Activated CD4-positive, alpha-beta T cell treated with anti-CD3 and anti-CD28 coated beads, Interleukin-2, Interleukin-6, amounts not matched to agents 100 ng/mL and 50 ng/mL, durations not matched to agents 16 hours and 8 hours (primary cell): ENCODE measurements around the gene CHTOP.
"Not testable (repeated sequence)": the region's sequence is repeated elsewhere in the genome, so short reads cannot be mapped to it uniquely, and the experiment has no call there.

Experiments used
- DNase-seq: peaks from one replicate; pipeline ENCODE4 v3.0.0-alpha.2; 2020

CHTOP gene

DNA sequence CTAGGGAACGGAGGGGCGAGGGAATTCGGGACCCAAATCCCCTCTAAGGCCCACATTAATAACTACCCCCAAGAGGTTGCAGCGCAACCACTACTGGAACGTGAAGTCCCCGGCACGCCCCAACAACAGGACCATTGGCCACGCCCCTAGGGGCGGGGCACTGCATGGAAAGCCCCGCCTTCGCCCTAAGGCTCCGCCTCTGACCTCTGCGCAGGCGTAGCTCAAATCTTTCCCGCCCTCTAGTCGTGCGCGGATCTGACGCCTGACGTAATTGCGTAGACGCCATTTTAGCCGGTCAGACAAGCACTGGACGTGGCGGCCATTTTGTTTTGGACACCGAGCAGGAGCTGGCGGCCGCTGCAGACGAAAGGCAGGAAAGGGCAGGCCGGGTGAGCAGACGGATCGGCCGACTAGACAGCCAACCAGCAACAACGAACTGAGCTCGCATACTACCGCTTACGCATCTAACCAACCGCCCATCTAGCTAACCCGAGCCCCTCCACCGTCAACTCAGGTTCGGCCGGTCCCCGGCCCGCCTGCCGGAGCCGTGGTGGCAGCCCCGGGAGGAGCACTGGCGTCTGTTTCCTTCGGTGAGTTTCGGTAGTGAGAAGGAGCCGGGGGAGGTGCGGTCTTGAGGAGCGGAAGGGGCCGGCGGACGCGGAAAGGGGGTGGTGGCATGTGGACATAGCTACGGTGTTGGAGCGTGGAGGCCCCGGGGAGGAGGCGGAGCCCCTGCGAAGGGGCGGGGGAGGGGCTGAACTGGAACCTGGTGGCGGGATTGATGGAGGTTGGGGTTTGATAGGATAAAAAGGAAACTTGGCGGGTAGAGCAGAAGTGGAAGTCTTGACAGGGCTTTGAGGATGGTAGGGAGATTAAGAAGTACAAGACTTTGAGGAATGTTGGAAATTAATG, at the start of gene CHTOP:
Gene CHTOP, plus strand, starts transcription at position 313 of the 912 bp plus-strand sequence. CDS start 2,523 bp downstream, outside the sequence.
- DNase-seq = peak; percentile 99

DNA sequence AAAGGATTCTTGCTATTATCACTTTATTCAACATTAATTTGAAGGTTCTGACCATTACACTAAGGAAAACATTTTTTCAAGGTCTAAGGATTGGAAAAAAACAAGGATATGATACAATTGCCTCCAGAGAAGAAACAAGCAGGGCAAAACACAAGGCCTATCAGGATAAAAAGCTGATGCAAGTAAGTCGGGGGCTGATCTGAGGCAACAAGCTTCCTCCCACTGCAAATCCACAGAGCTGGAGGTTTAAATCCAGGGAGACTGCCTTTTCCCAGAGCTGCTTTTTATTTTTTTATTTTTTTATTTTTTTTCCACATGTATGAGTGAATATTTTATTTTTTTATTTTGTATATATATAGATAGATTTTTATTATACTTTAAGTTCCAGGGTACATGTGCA, 48.9 kb upstream of the CHTOP start:
- no peak for DNase-seq

GRCh38 chr1:153586347-153586746, 47.5 kb upstream of the CHTOP start:
- no peak for DNase-seq

DNA sequence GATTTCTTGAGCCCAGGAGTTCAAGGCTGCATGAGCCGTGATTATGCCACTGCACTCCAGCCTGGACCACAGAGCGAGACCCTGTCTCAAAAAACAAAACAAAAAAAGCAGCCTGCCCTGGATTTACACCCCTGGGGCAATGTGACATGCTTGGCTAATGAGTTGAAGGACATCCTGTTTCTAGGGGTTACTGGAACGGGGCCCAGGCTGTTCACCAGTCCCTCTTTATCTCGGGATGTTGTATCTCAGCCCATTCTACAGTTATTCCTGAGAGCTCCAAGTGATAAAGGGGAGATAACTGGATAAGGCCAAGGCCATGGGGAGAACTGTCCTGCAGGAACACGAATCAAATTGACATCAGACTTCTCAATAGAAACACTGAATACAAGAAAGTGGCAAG, 46.6 kb upstream of the CHTOP start:
- DNase-seq = no peak

DNA sequence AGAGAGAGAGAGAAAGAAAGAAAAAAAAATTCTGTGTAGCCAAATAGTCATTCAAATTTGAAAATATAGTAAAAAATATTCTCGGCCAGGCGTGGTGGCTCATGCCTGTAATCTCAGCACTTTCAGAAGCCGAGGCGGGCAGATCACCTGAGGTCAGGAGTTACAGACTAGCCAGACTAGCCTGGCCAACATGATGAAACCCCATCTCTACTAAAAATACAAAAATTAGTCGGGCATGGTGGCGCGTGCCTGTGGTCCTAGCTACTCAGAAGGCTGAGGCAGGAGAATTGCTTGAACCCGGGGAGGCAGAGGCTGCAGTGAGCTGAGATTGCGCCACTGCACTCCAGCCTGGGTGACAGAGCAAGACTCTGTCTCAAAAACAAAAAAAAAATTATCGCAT, 45.8 kb upstream of the CHTOP start:
- DNase-seq = not testable (repeated sequence)

DNA sequence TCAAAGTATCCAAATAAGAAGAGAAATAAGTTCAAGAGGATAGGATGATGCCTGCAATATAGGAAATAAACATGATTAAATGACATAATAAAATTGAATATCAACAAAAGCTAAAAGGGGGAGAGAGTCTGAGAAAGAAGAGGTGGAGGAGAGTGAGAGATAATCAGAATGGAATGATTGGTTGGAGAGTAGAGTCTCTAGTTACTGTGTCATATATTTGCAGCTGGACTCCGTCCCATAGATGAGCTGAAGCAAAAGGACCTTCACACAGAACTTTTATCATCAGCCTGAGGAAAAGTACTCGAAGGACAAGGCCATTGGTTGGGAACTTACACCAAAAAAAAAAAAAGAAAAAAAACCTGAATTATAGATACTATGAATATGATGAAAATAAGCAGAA, 45.4 kb upstream of the CHTOP start:
- no peak for DNase-seq

DNA sequence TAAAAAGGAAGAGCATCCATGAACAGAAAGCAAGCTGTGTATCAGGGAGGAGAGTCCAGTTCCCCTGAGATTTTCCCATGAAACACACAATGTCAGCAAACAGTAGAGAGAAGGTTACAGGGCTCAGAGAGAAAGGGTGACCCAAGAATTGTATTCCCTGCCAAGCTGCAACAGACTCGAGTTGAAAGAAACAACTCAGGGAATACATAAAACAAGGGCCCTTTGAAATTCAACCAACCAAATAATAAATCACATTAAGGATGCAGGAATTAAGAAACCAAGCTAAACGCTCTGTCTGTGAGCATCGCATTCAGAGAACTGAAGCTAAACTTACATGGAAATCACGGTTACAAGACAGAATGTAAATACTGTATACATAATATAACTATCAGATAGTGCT, 41.1 kb upstream of the CHTOP start:
- DNase-seq = no peak

DNA sequence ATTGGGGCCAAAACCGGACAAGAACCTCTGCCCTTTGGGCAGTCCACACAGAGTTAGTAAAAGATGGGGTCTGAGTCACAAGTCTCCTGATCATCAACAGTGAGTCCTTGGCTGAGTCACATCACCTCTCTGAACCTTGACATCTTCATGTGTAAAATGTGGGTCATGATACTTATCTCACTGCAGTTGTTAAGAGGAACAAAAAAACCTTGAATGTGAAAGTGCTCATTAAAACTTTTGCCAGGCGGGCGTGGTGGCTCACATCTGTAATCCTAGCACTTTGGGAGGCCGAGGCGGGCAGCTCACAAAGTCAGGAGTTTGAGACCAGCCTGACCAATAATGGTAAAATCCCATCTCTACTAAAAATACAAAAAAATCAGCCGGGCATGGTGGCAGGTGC, 36.7 kb upstream of the CHTOP start:
- peak; percentile 42 for DNase-seq

DNA sequence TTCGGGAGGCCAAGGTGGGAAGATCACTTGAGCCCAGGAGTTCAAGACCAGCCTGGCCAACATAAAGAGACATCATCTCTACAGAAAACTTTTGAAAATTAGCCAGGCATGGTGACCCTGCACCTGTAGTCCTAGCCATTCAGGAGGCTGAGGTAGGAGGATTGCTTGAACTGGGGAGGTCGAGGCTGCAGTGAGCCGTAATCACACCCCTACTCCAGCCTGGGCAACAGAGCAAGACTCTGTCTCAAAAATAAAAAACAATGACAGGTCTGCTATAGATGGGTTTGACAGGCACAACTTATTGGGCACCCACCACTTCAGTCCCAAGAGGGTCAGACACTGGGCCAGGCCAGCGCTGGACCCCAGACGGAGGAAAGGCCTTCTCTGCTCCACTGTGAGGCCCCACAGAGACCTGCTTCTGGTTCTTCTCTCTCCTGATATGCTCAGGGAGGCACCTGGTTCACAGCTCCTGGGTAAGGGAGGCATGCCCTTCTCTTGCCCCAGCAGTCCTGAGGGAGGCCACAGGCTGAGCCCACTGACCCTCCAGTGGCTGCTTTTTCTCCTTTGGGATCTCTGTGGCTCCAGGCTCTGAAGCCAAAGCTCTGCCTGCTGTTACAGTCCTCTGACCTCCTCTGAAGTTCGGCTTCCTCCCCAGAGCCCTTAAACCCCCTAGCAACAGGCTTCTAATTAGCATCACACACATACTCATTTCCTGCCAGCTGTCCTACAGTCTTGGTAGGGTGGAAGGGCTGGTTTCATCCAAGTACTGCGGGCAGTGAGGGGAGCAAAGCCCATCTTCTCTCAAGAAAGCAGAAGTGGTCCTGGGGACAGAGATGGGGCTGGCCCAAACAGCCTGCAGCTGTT, 35.3 kb upstream of the CHTOP start:
- peak; percentile 39 for DNase-seq

DNA sequence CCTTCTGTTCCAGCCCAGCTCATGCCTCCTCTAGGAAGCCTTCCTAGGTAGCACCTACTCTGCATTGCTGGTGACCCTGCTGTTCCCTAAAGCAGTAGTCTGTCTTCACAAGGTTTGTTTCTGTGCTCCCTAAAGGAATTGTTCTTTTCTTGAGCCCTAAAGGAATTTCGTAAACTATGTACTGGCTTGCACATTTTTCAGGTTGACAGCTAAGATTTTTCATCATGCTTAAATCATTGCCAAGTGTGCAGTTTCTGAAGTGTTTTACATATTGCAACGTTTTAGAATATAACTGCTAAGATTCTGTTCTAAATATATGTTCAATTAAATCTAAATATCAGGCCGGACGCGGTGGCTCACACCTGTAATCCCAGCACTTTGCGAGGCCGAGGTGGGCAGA, 34.0 kb upstream of the CHTOP start:
- no peak for DNase-seq

DNA sequence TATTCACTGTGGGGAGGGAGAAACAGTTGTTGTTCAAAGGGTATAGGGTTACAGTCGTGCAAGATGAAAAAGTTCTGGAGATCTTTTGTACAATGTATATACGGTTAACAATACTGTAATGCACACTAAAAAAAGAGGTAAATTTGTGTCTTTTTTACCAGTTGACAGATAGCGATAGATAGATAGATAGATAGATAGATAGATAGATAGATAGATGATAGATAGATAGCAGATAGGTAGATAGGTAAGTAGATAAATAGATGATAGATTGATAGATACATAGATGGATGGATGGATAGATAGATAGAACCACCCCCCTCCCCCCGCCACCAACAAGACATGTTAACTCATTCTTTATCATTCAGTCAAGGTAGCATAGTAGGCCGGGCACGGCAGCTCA, 31.1 kb upstream of the CHTOP start:
- DNase-seq = no peak

GRCh38 chr1:153606194-153606593, 27.7 kb upstream of the CHTOP start:
- DNase-seq = no peak

DNA sequence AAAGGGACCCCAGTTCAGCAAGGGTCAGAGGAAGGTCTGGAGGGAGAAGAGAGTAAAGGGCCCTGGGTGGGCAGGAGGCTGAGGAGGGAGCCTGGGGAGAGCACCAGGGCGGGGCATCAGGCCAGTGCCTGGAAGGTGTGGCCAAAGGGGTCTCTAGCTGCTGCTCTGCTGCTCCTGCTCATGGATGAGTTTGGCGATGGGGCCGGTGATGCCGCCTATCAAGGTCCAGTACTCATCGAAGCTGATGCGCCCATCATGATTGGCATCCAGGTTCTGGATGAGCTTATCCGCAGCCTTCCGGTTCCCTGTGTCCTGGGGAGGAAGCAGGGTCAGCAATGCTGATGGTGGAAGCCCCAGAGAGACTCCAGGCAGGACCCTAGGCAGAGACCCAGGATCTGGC, 26.5 kb upstream of the CHTOP start:
- DNase-seq = no peak

DNA sequence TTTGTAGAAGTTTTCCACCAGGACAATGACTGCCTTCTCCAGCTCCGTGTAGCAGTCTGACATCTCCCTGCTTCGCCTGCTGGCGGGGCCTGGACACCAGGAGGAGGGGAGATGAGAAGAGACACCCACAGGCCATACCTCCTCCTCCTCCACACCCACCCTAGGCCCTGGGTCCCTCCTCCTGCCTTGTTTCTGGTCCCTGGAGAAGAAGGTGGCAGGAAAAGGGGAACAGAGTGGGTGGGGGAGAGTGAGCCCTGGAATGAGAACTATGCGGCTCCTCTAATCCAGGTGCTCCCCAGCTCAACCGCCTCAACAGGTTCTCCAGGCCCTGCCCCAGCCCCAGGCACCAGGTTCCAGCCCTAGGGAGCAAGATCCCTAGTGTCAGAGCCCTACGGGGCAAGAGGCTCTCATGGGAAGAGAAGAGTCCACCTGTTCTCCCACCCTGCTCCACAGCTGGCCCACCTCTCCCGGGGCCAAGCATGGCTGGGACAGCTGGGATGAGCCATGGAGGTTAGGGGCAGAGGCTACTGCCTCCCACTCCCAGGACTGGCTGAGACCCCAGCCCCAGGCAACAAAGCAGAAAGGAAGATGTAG, 25.7 kb upstream of the CHTOP start:
- DNase-seq = no peak

- no peak for DNase-seq
Measured at GRCh38 chr1:153608742-153609584, 24.9 kb upstream of the CHTOP start.

DNA sequence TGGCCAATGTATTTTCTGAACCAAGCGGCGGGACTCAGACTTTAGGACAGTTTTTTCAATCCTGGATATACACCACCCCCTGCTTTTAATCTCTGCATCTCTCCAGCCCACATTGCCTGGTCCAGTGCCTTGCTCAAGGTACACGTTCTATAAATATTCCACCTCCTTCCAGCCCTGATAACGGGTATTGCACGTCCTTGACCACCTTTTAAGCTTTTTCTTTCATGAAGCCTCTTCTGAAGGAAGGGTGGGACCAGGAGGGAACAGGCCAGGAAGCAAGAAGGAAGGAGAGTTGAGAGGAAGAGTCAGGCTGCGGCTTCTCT, 24.3 kb upstream of the CHTOP start:
- no peak for DNase-seq

DNA sequence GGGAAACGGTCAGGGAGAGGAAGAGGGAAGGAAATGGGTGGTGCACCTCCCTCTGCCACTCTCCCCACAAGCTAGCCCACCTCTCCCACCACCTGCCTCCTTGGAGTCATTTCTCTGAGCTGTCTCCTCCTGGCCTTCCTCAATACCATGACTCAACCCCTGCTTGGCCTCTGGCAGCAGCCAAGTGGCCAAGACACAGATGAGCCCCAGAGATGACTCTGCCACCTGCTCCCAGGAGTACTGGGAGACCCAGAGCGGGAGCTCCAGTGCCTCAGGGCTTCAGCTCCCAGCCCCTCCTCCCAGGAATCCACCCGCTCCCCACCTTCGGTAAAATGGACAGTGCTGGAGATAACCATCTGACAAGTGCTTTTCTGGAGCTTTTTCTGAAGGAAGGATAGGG, 23.5 kb upstream of the CHTOP start:
- no peak for DNase-seq

DNA sequence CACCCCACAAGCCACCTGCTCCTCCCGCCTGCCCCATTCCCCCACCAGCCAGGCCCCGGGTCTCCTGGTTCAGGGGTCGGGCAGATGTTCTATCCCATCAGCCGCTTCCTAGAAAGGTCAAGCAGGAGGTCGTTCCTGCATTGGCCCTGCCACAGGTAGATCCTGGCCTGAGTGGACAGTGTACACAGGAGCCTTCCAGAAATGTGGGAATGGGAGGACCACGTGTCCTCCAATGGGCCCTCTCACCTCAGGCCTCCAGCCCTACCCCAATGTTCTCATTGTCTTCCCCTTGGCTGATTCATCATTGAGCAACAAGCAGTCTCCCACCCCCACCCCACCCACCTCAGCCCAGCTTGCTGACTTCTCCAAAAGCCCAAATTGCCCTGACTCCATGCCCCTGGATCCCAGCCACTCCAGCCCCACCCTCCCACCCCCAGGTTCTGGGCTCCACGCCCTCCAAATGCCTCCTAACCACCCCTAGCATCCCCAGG, 23.0 kb upstream of the CHTOP start:
- no peak for DNase-seq

DNA sequence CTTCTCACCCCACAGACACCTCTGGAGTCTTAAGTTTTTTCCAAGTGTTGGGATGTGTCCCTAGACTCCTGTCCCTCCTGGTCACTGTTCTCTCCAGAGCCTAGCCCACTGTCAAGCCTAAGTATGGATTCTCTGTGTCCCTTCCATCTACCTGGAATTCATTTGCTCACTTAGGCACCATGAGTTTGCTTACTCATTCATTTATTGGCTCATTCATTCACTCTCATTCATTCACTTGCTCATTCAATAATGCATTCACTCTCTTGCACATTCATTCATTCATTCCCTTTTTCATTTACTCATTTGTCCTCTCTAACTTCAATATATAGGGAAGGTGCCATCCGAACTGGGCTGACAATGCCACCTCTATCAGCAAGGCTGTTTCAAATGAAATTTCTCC, 22.5 kb upstream of the CHTOP start:
- DNase-seq = no peak

DNA sequence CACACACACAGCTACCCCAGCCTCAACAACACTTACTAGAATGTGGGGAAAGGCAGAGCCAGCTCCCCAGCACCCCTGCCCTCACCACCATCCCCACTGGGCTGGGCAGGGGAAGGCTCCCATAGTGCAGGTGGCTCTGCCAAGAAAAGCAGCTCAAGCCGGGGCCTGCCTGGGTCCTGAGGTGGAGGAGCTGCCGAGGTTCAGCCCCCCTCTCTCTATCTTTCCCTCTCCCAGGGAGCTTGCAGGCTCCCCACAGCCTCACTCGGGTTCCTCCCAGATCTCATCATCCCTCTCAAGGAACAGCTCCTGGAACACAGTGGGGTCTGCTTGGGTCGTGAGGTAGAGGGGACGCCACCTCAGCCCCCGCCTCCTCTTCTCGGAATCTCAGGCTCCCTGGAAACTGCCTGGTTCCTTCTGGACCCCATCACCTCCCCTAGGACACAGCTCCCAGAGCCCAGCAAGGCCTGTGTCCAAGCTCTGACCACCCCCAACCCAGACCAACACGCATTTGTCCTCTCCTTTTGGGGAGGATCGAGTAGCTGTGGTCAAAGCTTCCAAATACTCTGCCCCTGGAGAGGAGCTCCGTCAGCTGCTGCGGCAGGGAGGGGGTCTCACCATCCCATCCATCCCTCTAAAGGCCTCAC, 21.6 kb upstream of the CHTOP start:
- no peak for DNase-seq

DNA sequence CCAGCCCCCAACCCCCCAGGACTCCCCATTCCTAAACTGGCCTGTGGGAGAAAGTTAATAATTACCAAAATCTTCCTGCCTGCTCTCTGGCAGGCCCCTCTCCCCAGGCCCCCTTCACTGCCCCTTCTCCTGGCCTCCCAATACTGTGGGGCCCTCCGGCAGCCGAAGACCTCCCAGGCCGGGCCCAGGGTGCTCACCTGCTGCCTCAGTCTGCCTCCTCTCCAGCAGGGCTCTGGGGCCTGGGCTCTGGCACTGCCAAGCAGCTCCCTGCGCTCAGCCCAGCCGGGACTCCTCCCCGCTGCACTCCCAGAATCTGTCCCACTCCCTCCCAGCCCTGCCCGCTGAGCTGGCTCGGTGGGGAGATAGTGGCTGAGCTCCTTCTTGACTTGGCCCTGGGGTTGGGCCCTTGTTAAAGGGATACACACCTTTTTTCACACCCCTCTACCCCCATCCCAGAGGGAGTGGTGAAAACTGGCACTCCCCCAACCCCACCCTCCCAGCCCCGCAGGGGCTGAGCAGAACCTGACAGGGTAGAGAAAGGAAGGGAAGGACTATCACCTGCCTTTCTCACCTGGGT, 21.0 kb upstream of the CHTOP start, which contains the start of gene S100A16:
Gene S100A16, minus strand, starts transcription at position 383 of the 577 bp plus-strand sequence. CDS start 4,986 bp downstream, outside the sequence.
- DNase-seq = no peak

GRCh38 chr1:153613406-153613805, 20.5 kb upstream of the CHTOP start:
- DNase-seq = no peak
